Vagina (tissue), 2 donors: ENCODE results near the gene CRYAB.

ENCODE experiments used
- CTCF ChIP-seq, 3 experiments: fragments of 450-650 bp in 2 of 3; fragments of 200-600 bp in 1 of 3; sonication (generic) in 1 of 3; IDR thresholded peaks; one replicate each; pipeline ENCODE4 v1.5.1; 2017 to 2019; ENCODE audit warnings: antibody characterized with exemption in 3 of 3, mild to moderate bottlenecking in 2 of 3, moderate library complexity in 2 of 3
- POLR2A ChIP-seq, 2 donors: fragments of 450-650 bp; IDR thresholded peaks; one replicate each; pipeline ENCODE4 v1.6.1; 2017; ENCODE audit warnings: antibody characterized with exemption in 2 of 2, mild to moderate bottlenecking in 2 of 2, moderate library complexity in 2 of 2
- POLR2AphosphoS5 ChIP-seq, 2 donors: sonication (generic); formaldehyde crosslinking; IDR thresholded peaks; one replicate each; pipeline ENCODE4 v1.9.0; 2017; ENCODE audit warnings: antibody characterized with exemption in 2 of 2, mild to moderate bottlenecking in 2 of 2, low read depth in 1 of 2; ENCODE audit not compliant: insufficient read depth in 1 of 2

DNA sequence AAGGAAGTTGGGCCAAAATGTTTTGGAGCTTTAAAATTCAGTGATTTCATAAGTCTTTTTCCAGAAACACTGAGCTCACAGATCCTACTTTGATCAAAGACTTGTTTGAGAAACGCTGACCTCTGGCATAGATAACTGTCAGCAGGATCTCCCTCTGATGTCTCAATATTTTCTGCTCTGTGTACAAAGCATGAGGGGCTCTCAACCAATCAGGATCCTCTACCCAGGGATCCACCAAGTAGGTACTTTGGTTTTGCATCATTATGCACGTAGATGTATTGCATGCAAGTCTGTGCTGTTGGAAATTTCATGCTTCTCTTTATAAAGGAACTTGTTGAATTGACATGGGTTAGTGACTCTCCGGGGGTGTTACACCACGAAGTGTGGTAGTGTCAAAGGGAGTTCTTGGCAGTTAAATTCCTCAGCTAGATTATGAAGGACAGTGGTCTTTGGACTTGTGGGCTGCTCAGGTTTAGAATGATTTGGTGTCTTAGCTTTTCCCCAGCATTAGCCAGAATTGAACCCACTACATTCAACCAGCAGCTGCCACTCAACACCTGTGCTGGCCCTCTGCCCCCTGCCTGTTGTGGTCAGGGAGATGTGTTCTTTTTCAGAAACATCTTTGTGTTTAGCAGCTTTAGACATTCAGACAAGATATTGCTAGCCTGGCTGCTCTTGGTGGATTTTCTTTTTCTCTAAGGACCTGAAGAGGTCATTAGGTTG lies 23.9 kb upstream of the CRYAB start:
- no peak for TF ChIP-seq CTCF (IDR thresholded peaks at IDR 0.05)
- TF ChIP-seq POLR2A (IDR thresholded peaks at IDR 0.05), result no peak
- no peak for TF ChIP-seq POLR2AphosphoS5 (IDR thresholded peaks at IDR 0.05; ENCODE audit: insufficient read depth in 1 of 2, low read depth in 1 of 2)
